Measurements from ENCODE around the gene ESR1. TPM values are rescaled to one million over a fixed set of nuclear protein-coding genes. Genes with fewer than 3 reads are reported as not detected.

ESR1 gene
- total RNA-seq (not detected in 2 replicates), polyA plus RNA-seq (0.01 TPM in 1 of 2 replicates, not detected in the other), polyA minus RNA-seq (0.08 TPM in 1 of 2 replicates, not detected in the other), Bru-seq, nascent RNA (percentile 4 among the genes with signal in this experiment), BruChase-seq, experiment 1, labeled RNA remaining after a 6-hour chase (percentile 4 among the genes with signal in this experiment), BruChase-seq, experiment 2, labeled RNA remaining after a 2-hour chase (percentile 5 among the genes with signal in this experiment)
- polyA plus RNA-seq (2011; cell fraction: cytosol; rRNA removed) = 0.01 TPM in 2 replicates
- polyA plus RNA-seq (2011; cell fraction: nucleus; rRNA removed) = 0.05 and 0.07 TPM in 2 replicates
- polyA plus RNA-seq (2012) = 0.11 and 0.12 TPM in 2 replicates
- not detected for polyA minus RNA-seq (2011; cell fraction: cytosol; rRNA and poly(A)+ RNA removed)
- 0.14 TPM in 1 of 2 replicates, not detected in the other for polyA minus RNA-seq (2011; cell fraction: nucleus; rRNA and poly(A)+ RNA removed)
- long read RNA-seq = 0 reads

- peak; percentile 20 for DNase-seq (ENCODE audit: low read depth, low spot score)
- FAIRE-seq = no peak
- no peaks in the 10 kb centered on the region for H3K9me3 ChIP-seq (replicated peaks; ENCODE audit: control insufficient read depth, insufficient read depth, low read length)
- peaks cover 52 to 80% of the 10 kb centered on the region in 2 experiments for H3K27me3 ChIP-seq (ENCODE audit: control insufficient read depth in 2 of 2, insufficient read depth in 2 of 2, low read length in 2 of 2)
- dilution Hi-C loops (cut with MboI; ENCODE audit: extremely low pct_ligation_motif_present, low sequenced_read_pairs) = no loop called here
- H3K9ac ChIP-seq (replicated peaks; ENCODE audit: extremely low read depth, insufficient read depth, low read length) = no peak within 1 kb of the TSS
- H2AFZ ChIP-seq (ENCODE audit: low read depth, low read length) = peak within 1 kb of the TSS; percentile 46
- peak within 1 kb of the TSS; percentile 33 for H3K4me2 ChIP-seq (ENCODE audit: insufficient read depth, low read length)
- H3K9me1 ChIP-seq (replicated peaks; ENCODE audit: control insufficient read depth, extremely low read depth, insufficient read depth, low read length) = no peaks in the 10 kb centered on the region
- peaks cover 11% of the 10 kb centered on the region for H3K4me1 ChIP-seq (ENCODE audit: control insufficient read depth, extremely low read depth, insufficient read depth, low read length)
- peak within 1 kb of the TSS in 2 of 3 experiments; percentile 24 to 30 for H3K4me3 ChIP-seq (replicated peaks in 1 of 3; ENCODE audit: insufficient read depth in 1 of 3, low read depth in 1 of 3, low read length in 3 of 3)
- intact Hi-C loops (cut with micrococcal nuclease) = loop anchor here (2.0 kb wide), 1 partner anchor 43 kb away; no protein-coding TSS in a partner anchor
- H3K27ac ChIP-seq (ENCODE audit: insufficient read depth, low read depth, low read length) = no peak within 1 kb of the TSS
- ChIA-PET CTCF (interaction anchor here (0.5 to 1.3 kb wide), 3 partner anchors 42 to 1564 kb away, joined by 3 to 4 read pairs (median 3); no protein-coding TSS in a partner anchor), POLR2A (no interaction called here)
- BruUV-seq (replicated peaks) = no TSS peak
- H3K36me3 ChIP-seq (ENCODE audit: control insufficient read depth in 2 of 2, extremely low read depth in 1 of 2, insufficient read depth in 2 of 2, low read length in 2 of 2) = no peaks in the 10 kb centered on the region
- no peaks in the 10 kb centered on the region for H3K79me2 ChIP-seq (ENCODE audit: control insufficient read depth, insufficient read depth, low read length)
- no peaks in the 10 kb centered on the region for H4K20me1 ChIP-seq (replicated peaks; ENCODE audit: control insufficient read depth, extremely low read depth, insufficient read depth, low read length)
- TF ChIP-seq EZH2 (IDR thresholded peaks at IDR 0.05; ENCODE audit: borderline replicate concordance, low read depth, low read length, severe bottlenecking) = peak; percentile 98
- TF ChIP-seq JUN (IDR thresholded peaks at IDR 0.05; ENCODE audit: borderline replicate concordance, insufficient read depth, insufficient read length, low read depth) = no peak
- TF ChIP-seq MYC (IDR thresholded peaks at IDR 0.05; ENCODE audit: low read depth, low read length) = no peak
- TF ChIP-seq, protein P1, sequence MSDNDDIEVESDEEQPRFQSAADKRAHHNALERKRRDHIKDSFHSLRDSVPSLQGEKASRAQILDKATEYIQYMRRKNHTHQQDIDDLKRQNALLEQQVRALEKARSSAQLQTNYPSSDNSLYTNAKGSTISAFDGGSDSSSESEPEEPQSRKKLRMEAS (IDR thresholded peaks at IDR 0.05; ENCODE audit: insufficient read depth, insufficient read length) = no peak
These were observed at the start of gene ESR1 for GRCh38 chr6:151807513-151808370. Gene ESR1 (plus strand): TSS chr6:151807682. CDS start chr6:151807913, 231 bp downstream.
